ENCODE measurements around the gene SEMA4G. TPM values are rescaled to one million over a fixed set of nuclear protein-coding genes. Genes with fewer than 3 reads are reported as not detected.

Gene SEMA4G
- total and polyA plus RNA-seq, 2 experiments from 2014 or later = 5.3 to 8.5 TPM

GRCh38 chr10:100979791-100980272, 10.5 kb downstream of the SEMA4G start (continued):
- TF ChIP-seq REST (IDR thresholded peaks at IDR 0.05; ENCODE audit: unreplicated experiment) (no peak), STAT1 (IDR thresholded peaks at IDR 0.05; ENCODE audit: unreplicated experiment) (no peak), EZH2 (IDR thresholded peaks at IDR 0.05; ENCODE audit: low read depth, unreplicated experiment) (no peak), ETS1 (IDR thresholded peaks at IDR 0.05) (no peak)

- H3K36me3 ChIP-seq (ENCODE audit: insufficient read depth) = no peaks in the 10 kb centered on the region
- H2AFZ ChIP-seq = no peak overlapping the region
- Mint-ChIP-seq H3K4me3 (no peak overlapping the region), H3K4me1 (peaks cover 6% of the 10 kb centered on the region; the same call in 2 of the 3 replicates), H3K9me3 (no peaks in the 10 kb centered on the region), H3K27ac (no peak overlapping the region), H3K27me3 (ENCODE audit: insufficient read depth, low read depth, poor library complexity) (peaks cover 7% of the 10 kb centered on the region), H3K36me3 (ENCODE audit: low read depth) (peaks cover 3% of the 10 kb centered on the region; the same call in 1 of the 3 replicates)
- H4K20me1 ChIP-seq (replicated peaks; ENCODE audit: insufficient read depth) = peaks cover 4% of the 10 kb centered on the region; the same call in 1 of the 2 replicates
- H3F3A ChIP-seq (replicated peaks; ENCODE audit: low read depth) = no peaks in the 10 kb centered on the region
- H3K79me2 ChIP-seq (replicated peaks; ENCODE audit: insufficient read depth) = no peaks in the 10 kb centered on the region
- H3K27me3 ChIP-seq (ENCODE audit: insufficient read depth) = no peaks in the 10 kb centered on the region
- no peaks in the 10 kb centered on the region for H3K4me1 ChIP-seq (ENCODE audit: insufficient read depth)
- no peak overlapping the region for H3K27ac ChIP-seq (ENCODE audit: low read depth)
- ATAC-seq (no peak), DNase-seq (ENCODE audit: low spot score) (no peak)
- H3K9me2 ChIP-seq (ENCODE audit: insufficient read depth) = no peaks in the 10 kb centered on the region
- no peak overlapping the region for H3K4me3 ChIP-seq
- no peak overlapping the region for H3K4me2 ChIP-seq
- TF ChIP-seq NANOG (IDR thresholded peaks at IDR 0.05; ENCODE audit: borderline replicate concordance) (no peak), ZNF331 (CRISPR knock-in tag; IDR thresholded peaks at IDR 0.05; ENCODE audit: low read depth) (no peak), EZH2 (IDR thresholded peaks at IDR 0.05; ENCODE audit: low read depth, unreplicated experiment) (no peak), POLR2AphosphoS5 (IDR thresholded peaks at IDR 0.05; ENCODE audit: low read depth) (no peak), STAT1 (IDR thresholded peaks at IDR 0.05; ENCODE audit: unreplicated experiment) (no peak), CREB1 (CRISPR knock-in tag; IDR thresholded peaks at IDR 0.05; ENCODE audit: low read depth) (no peak), JUNB (IDR thresholded peaks at IDR 0.05; ENCODE audit: unreplicated experiment) (no peak), ZNF462 (CRISPR knock-in tag; IDR thresholded peaks at IDR 0.05) (no peak), CTCF (conservative IDR thresholded peaks at IDR 0.05; ENCODE audit: low read depth in 2 of 2) (no peak), ETS1 (IDR thresholded peaks at IDR 0.05) (no peak)
Measured at GRCh38 chr10:100980311-100980710, 11.0 kb downstream of the SEMA4G start.
